GM19328 (cell line): Measurements from ENCODE around the gene UST.
A peak's percentile ranks its signal among the peaks of the same experiment; 100 is the strongest.
"Not testable (repeated sequence)": the region's sequence is repeated elsewhere in the genome, so short reads cannot be mapped to it uniquely, and the experiment has no call there.

Experiments used
- ATAC-seq: cut with Tn5 transposase; IDR thresholded peaks from one replicate; pipeline ENCODE4 v1.9.1; 2021; ENCODE audit warnings: mild to moderate bottlenecking, moderate library complexity; ENCODE audit not compliant: unreplicated experiment

UST gene

GRCh38 chr6:149097794-149098193 lies 351.0 kb downstream of the UST start:
- ATAC-seq = no peak

GRCh38 chr6:149098700-149099276 lies 352.0 kb downstream of the UST start:
- no peak for ATAC-seq

DNA sequence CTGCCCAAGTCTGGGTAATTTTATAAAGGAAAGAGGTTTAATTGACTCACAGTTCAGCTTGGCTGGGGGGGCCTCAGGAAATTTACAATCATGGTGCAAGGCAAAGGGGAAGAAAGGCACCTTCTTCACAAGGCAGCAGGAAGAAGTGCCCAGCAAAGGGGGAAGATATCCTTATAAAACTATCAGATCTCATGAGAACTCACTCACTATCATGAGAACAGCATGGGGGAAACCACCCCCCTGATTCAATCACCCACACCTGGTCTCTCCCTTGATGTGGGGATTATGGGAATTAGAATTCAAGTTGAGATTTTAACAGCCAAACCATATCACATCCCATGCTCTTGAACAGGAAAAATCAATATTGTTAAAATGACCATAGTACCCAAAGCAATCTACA lies 355.5 kb downstream of the UST start:
- no peak for ATAC-seq

GRCh38 chr6:149103950-149104349 lies 357.1 kb downstream of the UST start:
- ATAC-seq = not testable (repeated sequence)

- no peak for ATAC-seq
Observed at GRCh38 chr6:149107520-149107919, 360.7 kb downstream of the UST start.

GRCh38 chr6:149108038-149108748 lies 361.4 kb downstream of the UST start:
- no peak for ATAC-seq

DNA sequence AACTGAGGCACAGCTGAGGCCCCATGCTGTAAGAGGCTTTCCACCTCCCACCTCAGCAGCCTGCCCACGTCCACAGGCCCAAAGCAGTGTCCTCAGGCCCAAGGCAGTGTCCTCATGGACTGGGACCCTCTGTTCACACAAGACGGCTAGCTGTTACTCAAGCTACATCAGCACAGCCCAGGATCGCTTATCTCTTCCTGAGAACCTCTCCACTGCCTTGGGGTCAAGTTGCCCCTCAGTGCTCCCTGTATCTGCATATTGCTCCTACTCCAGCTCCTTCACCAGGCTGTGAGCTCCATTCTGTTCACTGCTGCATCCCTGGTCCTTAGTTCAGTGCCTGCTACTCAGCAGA lies 361.9 kb downstream of the UST start:
- ATAC-seq = no peak

DNA sequence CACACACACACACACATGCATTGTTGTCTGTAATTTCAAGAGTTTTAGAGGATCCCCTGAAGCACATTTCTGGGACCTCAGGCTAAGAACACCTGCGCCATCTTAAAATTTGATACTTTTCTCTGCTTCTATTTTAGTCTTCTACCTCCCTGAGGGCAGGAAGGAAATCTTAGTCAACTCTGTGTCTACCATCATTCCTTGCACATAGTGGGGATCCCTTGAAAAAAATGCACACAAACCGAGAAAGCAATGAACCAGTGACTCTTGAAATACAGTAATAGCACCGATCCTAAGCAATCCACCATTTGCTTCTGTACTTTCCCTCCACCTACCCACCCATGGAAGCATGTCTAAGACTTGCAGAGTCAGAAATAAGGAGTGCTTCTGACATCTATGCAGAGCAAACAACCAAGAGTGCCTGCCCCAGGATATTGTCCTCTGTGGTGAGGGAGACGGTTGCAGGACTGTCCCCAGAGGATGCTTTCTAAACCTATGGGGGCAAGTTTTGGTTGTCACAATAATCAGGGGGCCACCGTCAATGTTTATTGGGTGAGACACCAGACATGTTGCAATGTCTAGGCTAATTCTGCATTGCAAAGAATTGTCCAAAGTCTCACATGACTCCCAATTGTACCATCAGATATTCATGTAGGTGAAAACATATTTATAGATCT lies 362.7 kb downstream of the UST start:
- no peak for ATAC-seq

DNA sequence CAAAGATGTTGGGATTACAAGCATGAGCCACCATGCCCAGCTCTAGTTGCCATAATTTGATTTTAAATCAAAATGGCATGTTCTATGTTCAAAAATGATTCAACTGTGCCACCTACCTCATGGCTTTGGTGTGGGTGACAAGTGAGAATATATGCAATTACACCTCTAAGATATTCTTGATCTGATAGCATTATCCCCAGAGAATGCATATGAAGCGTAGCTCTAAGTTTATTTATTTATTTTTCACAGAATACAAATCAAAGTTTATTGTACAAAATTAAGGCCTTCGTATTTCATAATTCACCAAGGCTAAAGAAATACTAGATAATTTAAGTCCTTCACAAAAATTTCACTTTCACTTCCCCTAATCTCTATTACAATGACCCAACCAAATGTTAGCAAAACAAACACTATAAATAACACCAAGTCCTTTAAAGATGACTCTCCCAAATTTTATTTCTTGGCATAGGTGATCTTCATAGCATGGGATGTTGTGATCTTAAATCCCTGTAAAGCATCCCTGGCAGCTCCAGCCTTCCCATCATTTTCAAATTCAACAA lies 364.8 kb downstream of the UST start:
- peak; percentile 41 for ATAC-seq

- ATAC-seq = no peak
Observed at GRCh38 chr6:149112976-149113375, 366.1 kb downstream of the UST start.

GRCh38 chr6:149114167-149114566 lies 367.3 kb downstream of the UST start:
- ATAC-seq = no peak

GRCh38 chr6:149118737-149119653 lies 372.2 kb downstream of the UST start:
- ATAC-seq = no peak

DNA sequence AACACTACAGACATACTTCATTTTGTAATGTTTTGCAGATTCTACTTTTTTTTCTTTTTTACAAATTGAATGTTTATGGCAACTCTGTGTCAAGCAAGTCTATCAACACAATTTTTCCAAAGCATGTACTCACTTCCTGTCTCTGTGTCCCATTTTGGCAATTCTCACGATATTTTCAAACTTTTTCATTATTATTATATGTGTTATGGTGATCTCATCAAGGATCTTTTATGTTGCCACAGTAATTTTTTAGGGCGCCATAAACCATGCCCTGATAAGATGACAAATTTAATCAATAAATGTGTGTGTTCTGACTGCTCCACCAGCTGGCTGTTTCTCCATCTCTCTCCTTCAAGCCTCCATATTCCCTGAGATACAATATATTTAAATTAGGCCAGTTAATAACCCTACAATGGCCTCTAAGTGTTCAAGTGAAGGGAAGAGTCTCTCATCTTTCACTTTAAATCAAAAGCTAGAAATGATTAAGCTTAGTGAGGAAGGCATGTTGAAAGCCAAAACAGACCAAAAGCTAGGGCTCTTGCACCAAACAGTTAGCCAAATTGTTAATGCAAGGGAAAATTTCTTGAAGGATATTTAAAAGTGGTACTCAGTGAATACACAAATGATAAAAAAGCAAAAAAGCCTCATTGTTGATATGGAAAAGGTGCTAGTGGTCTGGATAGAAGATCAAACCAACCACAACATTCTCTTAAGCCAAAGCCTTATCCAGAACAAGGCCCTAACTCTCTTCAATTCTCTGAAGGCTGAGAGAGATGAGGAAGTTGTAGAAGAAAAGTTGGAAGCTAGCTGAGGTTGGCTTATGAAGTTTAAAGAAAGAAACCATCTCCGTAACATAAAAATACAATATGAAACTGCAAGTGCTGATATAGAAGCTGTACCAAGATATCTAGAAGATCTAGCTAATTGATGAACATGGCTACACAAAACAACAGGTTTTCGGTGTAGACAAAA lies 376.3 kb downstream of the UST start:
- ATAC-seq = no peak

DNA sequence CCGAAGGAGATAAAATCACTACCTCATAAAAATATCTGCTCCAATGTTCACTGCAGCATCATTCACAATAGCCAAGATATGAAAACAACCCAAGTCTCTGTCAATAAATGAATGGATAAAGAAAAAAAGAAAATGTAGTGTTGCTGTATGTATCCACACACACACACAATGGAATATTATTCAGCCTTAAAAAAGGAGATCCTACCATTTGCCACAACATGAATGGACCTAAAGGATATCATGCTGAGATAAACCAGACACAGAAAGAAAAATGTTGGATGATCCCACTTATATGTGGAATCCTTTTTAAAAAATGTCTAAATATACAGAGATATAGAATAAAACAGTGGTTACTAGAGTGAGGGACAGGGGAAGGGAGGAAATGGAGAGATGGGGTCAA lies 378.5 kb downstream of the UST start:
- no peak for ATAC-seq
